GM12801 (cell line): Measurements from ENCODE around the gene SLC15A1.

Experiments used
- TF ChIP-seq, protein P1 (sequence below): IDR thresholded peaks from one replicate; pipeline ENCODE4 v1.5.1; 2011; ENCODE audit warnings: control low read depth; ENCODE audit not compliant: insufficient read length; ENCODE audit errors: extremely low read depth

Gene SLC15A1

DNA sequence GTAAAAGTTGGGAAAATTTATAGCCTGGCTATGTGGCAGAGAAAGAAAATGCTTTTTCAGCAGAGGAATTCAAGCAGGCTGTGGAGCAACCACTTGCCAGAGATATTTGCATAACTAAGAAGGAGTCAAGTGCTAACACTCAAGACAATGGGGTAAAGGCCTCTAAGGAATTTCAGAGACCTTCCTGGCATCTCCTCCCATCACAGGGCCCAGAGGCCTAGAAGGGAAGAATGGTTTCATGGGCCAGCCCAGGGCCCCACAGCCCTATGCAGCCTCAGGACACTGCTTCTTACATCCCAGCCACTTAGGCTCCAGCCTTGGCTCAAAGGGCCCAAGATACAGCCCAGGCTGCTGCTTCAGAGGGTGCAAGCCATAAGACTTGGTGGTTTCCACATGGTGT is 14.3 kb downstream of the SLC15A1 start:
- TF ChIP-seq, protein P1, sequence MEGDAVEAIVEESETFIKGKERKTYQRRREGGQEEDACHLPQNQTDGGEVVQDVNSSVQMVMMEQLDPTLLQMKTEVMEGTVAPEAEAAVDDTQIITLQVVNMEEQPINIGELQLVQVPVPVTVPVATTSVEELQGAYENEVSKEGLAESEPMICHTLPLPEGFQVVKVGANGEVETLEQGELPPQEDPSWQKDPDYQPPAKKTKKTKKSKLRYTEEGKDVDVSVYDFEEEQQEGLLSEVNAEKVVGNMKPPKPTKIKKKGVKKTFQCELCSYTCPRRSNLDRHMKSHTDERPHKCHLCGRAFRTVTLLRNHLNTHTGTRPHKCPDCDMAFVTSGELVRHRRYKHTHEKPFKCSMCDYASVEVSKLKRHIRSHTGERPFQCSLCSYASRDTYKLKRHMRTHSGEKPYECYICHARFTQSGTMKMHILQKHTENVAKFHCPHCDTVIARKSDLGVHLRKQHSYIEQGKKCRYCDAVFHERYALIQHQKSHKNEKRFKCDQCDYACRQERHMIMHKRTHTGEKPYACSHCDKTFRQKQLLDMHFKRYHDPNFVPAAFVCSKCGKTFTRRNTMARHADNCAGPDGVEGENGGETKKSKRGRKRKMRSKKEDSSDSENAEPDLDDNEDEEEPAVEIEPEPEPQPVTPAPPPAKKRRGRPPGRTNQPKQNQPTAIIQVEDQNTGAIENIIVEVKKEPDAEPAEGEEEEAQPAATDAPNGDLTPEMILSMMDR: no peak

- TF ChIP-seq, protein P1: no peak
These were observed 20.5 kb downstream of the SLC15A1 start for GRCh38 chr13:98731925-98732324.

DNA sequence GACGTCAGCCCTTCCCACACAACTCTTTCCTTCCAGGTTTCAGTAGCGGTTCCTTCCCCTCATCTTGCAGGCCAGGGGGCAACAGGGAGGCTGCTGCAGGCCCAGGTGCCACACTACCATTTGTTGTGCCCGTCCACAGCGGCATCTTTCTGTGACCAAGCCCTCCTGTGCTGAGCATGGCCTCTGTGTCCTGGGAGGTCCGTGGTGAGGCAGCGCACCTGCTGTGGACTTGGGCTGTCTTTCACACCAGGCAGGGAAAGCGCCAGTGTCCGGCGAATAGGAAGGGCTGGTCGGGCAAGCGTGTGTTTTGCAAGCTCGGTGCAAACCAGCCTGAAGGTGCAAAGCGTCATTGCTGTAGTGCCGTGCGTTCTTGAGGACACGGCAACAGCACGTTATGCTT is 21.4 kb downstream of the SLC15A1 start:
- TF ChIP-seq, protein P1: no peak

DNA sequence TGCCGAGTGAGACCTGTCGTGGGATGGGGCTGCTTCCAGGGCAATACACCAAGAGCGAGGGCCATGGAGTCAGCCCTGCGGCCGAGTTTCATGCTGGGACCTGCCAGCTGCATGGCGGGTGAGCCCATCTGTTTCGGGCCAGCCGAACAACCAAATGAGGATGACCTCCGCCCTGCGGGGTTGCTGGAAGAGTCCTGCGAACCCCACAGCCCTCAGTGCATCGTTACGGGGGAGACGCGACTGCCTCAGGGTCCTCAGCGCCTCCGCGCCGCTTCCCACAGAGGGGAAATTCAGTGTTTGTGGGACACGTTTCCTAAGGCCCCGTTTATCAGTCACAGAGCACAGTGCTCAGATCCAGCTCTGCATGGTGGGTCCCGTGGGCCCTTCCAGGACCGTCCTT is 22.0 kb downstream of the SLC15A1 start:
- TF ChIP-seq, protein P1: no peak

GRCh38 chr13:98729658-98730057 is 22.8 kb downstream of the SLC15A1 start:
- TF ChIP-seq, protein P1: no peak

- TF ChIP-seq, protein P1: no peak
These were observed 29.5 kb downstream of the SLC15A1 start for GRCh38 chr13:98722958-98723357.

DNA sequence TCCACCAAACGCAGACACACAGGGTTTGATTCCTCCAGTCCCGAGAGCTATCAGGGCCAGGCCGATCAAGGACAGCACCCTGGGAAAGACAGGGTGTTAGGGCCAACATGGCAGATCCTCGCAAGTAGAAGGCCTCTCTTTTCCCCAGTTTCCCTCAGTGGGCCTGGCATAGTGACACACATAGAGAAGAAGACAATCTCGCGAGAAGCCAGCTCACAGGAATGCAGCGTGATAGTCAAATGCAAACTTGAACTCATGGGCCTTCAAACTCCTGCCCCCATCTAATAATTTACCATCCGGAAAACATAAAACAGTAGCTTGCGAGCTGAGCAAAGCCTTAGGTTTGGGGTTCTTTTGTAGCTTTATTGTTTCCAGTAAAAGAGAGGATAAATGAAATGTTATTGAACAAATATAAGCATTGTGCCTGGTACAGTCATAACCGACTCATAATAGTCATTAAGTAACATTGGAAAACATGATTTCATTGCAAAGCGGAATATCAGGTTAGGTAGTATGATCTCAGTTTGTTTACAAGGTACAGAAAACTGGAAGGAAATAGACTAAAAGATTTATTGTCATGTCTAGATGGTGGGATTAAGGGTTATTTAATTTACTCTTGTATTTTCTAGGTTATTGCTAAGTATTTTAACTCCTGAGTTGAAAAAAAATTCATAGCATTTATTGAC is 30.5 kb downstream of the SLC15A1 start:
- TF ChIP-seq, protein P1: no peak
